GM13976 (cell line): ENCODE results near the gene PPP4C.
A peak's percentile ranks its signal among the peaks of the same experiment; 100 is the strongest.

ENCODE experiments used
- DNase-seq: peaks from one replicate; pipeline ENCODE4 v3.0.0; 2012; ENCODE audit warnings: low spot score
- CTCF ChIP-seq: IDR thresholded peaks from 2 replicates; pipeline ENCODE4 v1.5.1; 2012; ENCODE audit warnings: borderline replicate concordance, mild to moderate bottlenecking; ENCODE audit not compliant: insufficient read depth; ENCODE audit errors: extremely low read depth, missing control alignments, control extremely low read depth
- in situ Hi-C: fragments of 300-500 bp; cut with MboI; formaldehyde crosslinking; loops from one replicate; pipeline ENCODE4 v1.12.0; 2022; ENCODE audit warnings: low sequenced_read_pairs, mixed read lengths, inconsistent platforms; ENCODE audit not compliant: unreplicated experiment

Gene PPP4C

DNA sequence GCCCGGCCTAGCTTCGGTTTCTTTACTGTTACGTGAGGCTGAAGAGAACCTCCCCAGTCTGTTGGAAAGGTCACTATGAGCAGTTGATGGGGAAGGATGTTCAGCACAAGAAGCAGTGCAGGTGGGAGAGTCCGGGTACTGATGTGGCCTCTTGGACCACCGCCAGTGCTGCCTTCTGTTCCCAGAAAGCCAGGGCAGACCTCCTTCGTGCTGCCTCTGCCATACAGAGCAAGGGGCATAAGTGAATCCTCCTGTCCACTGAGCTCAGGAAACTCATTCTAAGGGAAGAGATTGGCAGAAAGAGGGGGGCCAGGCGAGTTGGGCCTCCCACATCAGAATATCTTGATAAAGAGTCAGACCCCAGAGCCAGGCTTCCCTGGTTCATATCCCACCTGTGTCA lies 3.7 kb downstream of the PPP4C start:
- DNase-seq = no peak
- TF ChIP-seq CTCF = no peak
- in situ Hi-C loops = no loop called here

DNA sequence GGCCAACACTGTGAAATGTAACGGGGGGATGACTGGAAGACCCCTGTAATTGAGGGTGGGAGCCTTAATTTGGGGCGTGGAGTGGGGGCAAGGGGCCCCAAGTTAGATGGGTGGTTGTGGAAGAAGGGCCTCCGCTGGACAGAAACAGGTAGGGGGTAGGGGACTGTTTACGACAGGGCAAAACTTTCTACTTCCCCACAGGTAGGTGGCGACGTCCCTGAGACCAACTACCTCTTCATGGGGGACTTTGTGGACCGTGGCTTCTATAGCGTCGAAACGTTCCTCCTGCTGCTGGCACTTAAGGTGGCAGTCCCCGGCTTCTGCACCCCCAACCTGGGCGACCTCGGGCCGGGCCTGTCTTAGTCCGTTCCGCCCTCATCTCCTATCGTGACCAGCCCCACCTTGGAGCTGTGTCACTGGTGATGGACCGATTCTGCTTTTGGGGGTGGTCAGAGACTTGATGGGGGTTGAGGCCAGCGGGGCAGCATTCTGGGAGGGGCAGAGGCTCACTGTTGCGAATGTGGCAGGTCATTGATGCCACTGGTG lies 6.8 kb downstream of the PPP4C start:
- in situ Hi-C loops = no loop called here
- DNase-seq = no peak
- peak; percentile 9 for TF ChIP-seq CTCF

- in situ Hi-C loops = no loop called here
- DNase-seq = no peak
- no peak for TF ChIP-seq CTCF
Observed at GRCh38 chr16:30083216-30084055, 7.6 kb downstream of the PPP4C start.

DNA sequence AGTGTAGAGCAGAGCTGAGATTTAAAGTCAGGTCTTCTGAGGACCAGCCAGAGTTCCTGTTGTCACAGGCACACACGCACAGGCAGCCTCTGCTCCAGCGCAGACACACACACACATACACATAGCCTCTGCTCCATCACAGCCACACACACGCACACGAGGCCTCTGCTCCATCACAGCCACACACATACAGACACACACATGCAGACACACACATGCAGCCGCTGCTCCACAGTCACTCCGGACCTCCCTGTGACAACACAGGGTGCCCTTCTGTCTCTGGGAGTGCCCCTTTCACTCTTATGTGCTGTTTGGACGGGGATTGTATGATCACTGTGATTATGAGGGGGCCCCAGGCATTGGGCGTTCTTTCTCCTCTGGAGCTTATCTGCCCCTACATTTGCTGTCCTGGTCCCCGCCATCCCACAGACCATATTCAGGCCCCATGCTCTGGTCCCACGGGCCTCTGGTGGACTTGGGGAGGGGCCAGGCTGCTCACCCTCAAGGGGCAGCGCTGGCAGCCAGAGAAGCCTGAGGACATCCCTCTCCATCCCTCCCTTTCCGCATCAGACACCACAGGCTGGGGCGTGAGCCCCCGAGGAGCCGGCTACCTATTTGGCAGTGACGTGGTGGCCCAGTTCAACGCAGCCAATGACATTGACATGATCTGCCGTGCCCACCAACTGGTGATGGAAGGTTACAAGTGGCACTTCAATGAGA lies 8.5 kb downstream of the PPP4C start:
- TF ChIP-seq CTCF = no peak
- no peak for DNase-seq
- in situ Hi-C loops = no loop called here

- in situ Hi-C loops = no loop called here
- no peak for TF ChIP-seq CTCF
- no peak for DNase-seq
Observed at GRCh38 chr16:30084816-30085159, 9.0 kb downstream of the PPP4C start.

DNA sequence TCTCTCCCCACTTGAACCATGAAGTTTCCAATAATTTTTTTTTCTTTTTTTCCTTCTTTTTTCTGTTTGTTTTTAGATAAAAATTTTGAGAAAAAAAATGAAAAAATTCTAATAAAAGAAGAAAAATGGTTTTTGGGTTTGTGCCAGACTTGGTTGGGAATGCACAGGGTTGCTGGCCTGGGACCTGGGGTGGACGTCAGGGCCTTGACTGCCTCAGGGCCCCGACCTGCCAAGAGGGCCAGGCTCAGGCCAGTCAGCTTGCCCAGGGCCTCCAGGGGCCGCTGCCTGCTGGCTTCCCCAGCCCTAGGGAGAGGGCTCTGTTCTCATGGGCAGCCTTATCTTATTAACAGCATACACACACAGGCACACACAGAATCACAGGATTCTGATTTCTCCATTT lies 9.5 kb downstream of the PPP4C start:
- in situ Hi-C loops = no loop called here
- no peak for TF ChIP-seq CTCF

More for the DNA sequence above, 9.5 kb downstream of the PPP4C start:
- DNase-seq = no peak
